IPS-18a (cell line): ENCODE measurements around the gene GMCL1.

ENCODE experiments used
- H3K27ac ChIP-seq: one replicate; pipeline ENCODE4 v1.5.1; 2013; ENCODE audit warnings: low read length
- H3K27me3 ChIP-seq: one replicate; pipeline ENCODE4 v1.6.1; 2013; ENCODE audit warnings: mild to moderate bottlenecking, low read length; ENCODE audit not compliant: control insufficient read depth, insufficient read depth
- H3K36me3 ChIP-seq: one replicate; pipeline ENCODE4 v1.6.1; 2013; ENCODE audit warnings: low read depth, low read length; ENCODE audit not compliant: control insufficient read depth
- H3K4me1 ChIP-seq: one replicate; pipeline ENCODE4 v1.6.1; 2013; ENCODE audit warnings: low read depth, low read length; ENCODE audit not compliant: control insufficient read depth
- H3K4me3 ChIP-seq: one replicate; pipeline ENCODE4 v1.5.1; 2013; ENCODE audit warnings: low read length
- H3K9ac ChIP-seq: one replicate; pipeline ENCODE4 v1.6.1; 2013; ENCODE audit warnings: mild to moderate bottlenecking, low read length, moderate library complexity
- H3K9me3 ChIP-seq: one replicate; pipeline ENCODE4 v1.6.1; 2013; ENCODE audit warnings: low read depth, low read length; ENCODE audit not compliant: control insufficient read depth

GMCL1 gene

GRCh38 chr2:69916106-69916505 is 86.6 kb downstream of the GMCL1 start:
- no peaks in the 10 kb centered on the region for H3K9me3 ChIP-seq
- no peaks in the 10 kb centered on the region for H3K36me3 ChIP-seq
- no peaks in the 10 kb centered on the region for H3K4me1 ChIP-seq
- peak overlapping the region; percentile 68 for H3K4me3 ChIP-seq
- H3K27me3 ChIP-seq = peaks cover 8% of the 10 kb centered on the region
- H3K27ac ChIP-seq = no peak overlapping the region
- no peak overlapping the region for H3K9ac ChIP-seq

DNA sequence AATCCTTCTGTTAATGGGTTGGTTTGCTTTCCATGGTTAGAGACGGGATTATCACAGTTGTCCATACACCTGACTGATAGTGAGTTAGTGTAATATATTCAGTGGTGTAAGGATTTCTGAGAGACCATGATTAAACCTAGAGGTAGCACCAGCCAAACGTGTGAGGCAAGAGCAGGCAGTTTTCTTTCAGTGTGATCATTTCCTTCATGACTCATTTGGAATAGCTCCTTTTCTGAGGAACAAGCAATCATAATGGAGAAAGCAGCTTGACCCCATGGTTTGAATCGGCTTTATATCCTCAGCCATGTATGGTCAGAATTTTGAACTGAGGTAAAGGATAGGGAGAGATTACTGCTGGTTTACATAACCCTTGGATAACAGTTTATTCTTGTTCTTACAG is 88.4 kb downstream of the GMCL1 start:
- Histone ChIP-seq H3K4me1 (no peaks in the 10 kb centered on the region), H3K9me3 (no peaks in the 10 kb centered on the region), H3K4me3 (no peak overlapping the region), H3K9ac (no peak overlapping the region), H3K27me3 (peaks cover 8% of the 10 kb centered on the region), H3K36me3 (no peaks in the 10 kb centered on the region), H3K27ac (no peak overlapping the region)

DNA sequence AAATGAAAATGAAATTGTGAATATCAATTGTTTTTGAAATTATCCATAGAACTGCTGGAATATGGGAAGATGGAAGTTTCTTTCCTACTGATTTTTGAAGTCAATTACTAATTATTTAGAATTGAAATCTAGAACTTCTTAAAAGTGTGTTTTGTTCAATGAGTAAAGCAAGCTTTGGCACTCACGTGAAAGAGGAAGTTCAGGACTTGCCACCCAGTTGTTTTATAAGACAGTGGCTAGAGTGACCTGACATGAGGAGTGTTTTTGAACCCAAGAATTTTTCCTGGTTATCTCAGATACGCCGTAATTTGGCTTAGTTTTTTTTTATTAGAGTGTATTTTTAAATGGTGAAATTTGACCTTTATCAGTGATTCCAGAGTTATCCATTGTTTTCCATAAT is 88.9 kb downstream of the GMCL1 start:
- no peak overlapping the region for H3K4me3 ChIP-seq
- H3K27me3 ChIP-seq = peaks cover 8% of the 10 kb centered on the region
- H3K36me3 ChIP-seq = no peaks in the 10 kb centered on the region
- H3K27ac ChIP-seq = no peak overlapping the region
- no peak overlapping the region for H3K9ac ChIP-seq
- no peaks in the 10 kb centered on the region for H3K9me3 ChIP-seq
- H3K4me1 ChIP-seq = no peaks in the 10 kb centered on the region

GRCh38 chr2:69923116-69923515 is 93.7 kb downstream of the GMCL1 start:
- no peak overlapping the region for H3K4me3 ChIP-seq
- no peak overlapping the region for H3K9ac ChIP-seq
- H3K9me3 ChIP-seq = no peaks in the 10 kb centered on the region
- no peaks in the 10 kb centered on the region for H3K27me3 ChIP-seq
- H3K4me1 ChIP-seq = no peaks in the 10 kb centered on the region
- H3K36me3 ChIP-seq = no peaks in the 10 kb centered on the region
- no peak overlapping the region for H3K27ac ChIP-seq

DNA sequence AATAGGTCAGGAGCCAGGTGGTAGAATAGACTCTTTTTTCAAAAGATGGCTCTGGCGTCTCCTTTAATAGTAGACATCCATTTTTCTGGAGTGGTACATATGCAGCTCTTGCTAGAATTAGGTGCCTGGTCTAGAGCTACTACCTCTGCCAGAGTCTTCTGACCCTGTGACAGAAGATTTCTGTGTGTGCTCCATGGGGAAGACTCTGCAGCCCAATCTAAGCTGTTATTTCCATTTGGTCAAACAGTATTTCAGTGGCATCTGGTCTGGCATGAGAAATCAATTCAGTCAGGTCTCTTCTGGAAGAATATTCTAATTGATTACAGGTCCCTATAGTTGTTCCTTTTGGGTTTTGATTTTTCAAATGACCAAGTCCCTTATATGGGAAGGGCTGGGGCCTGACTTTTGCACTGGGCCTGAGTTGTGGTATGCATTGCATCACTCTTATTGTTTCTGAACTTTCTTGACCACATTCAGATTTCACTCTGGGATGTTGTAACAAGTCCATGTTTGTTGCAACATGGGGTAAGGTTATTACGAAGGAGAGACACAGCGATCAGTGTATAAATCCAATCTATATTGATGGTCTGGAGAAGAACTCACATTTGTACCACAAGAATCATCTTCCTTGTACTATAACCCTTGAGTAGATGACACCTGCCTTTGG is 97.5 kb downstream of the GMCL1 start:
- Histone ChIP-seq H3K27me3 (no peaks in the 10 kb centered on the region), H3K9me3 (no peaks in the 10 kb centered on the region), H3K36me3 (no peaks in the 10 kb centered on the region), H3K9ac (no peak overlapping the region), H3K27ac (no peak overlapping the region), H3K4me1 (no peaks in the 10 kb centered on the region), H3K4me3 (no peak overlapping the region)
